SIG-M5 treated with dmso at 0.1 percent for 504 hours (cell line): ENCODE data around the gene RNGTT.
A peak's percentile ranks its signal among the peaks of the same experiment; 100 is the strongest.
"Not testable (repeated sequence)": the region's sequence is repeated elsewhere in the genome, so short reads cannot be mapped to it uniquely, and the experiment has no call there.

Experiments used
- DNase-seq: peaks from one replicate; lab custom pipeline; 2025; ENCODE audit not compliant: unreplicated experiment; lab: John Stamatoyannopoulos, UW

Gene RNGTT

GRCh38 chr6:88972504-88973423 lies 9.3 kb upstream of the RNGTT start:
- DNase-seq, result no peak

GRCh38 chr6:88970301-88970700 lies 6.9 kb upstream of the RNGTT start:
- DNase-seq, result no peak

- not testable (repeated sequence) for DNase-seq
Measured at GRCh38 chr6:88969255-88969654, 5.8 kb upstream of the RNGTT start.

GRCh38 chr6:88967891-88968290 lies 4.5 kb upstream of the RNGTT start:
- no peak for DNase-seq

GRCh38 chr6:88965691-88966090 lies 2.3 kb upstream of the RNGTT start:
- DNase-seq, result no peak

DNA sequence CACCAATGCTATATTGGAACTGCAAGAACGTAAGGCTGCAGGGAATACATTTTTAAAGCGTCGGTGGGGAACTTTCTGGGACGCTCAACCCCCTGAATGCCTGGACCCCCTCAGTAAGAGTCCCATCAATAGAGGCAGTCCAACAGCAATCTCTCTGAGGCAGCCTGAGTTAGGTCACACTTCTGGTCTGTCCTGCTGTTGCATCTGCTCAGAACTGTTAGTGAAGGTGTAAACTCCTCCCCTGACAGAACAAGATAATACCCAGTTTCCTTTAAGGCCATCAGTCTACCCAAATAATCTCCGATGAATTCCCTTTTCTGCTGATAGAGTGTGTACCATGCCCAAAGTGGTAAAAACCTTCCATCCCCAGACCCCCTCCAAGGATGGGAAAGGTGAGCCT lies 1.1 kb upstream of the RNGTT start:
- DNase-seq, result no peak

DNA sequence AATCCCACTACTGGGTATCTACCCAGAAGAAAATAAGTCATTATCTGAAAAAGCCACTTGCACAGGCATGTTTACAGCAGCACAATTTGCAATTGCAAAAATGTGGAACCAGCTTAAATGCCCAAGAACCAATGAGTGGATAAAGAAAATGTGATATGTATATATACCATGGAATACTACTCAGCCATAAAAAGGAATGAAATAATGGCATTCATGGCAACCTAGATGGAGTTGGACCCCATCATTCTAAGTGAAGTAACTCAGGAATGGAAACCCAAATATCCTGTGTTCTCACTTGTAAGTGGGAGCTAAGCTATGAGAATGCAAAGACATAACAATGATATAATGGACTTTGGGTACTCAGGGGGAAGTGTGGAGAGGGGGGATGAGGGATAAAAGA lies 4.6 kb downstream of the RNGTT start:
- DNase-seq, result no peak

DNA sequence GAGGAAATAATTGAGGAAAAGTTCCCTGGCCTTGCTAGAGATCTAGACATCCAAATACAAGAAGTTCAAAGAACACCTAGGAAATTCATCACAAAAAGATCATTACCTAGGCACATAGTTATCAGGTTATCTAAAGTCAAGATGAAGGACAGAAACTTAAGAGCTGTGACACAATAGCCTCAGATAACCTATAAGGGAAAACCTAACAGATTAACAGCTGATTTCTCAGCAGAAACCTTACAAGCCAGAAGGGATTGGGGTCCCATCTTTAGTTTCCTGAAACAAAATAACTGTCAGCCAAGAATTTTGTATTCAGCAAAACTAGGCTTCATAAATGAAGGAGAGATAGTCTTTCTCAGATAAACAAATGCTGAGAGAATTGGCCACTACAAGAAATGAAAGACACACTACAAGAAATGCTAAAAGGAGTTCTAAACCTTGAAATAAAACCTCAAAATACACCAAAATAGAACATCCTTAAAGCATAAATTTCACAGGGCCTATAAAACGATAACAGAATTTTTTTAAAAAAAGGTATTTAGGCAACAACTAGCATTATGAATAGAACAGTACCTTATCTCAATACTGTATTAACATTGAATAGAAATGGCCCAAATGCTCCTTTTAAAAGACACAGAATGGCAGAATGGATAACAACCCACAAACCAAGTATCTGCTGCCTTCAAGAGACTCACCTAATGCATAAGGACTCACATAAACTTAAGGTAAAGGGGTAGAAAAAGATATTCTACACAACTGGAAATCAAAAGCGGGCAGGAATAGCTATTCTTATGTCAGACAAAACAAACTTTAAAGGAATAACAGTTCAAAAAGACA lies 9.7 kb downstream of the RNGTT start:
- no peak for DNase-seq

- no peak for DNase-seq
Measured at GRCh38 chr6:88952065-88952704, 11.2 kb downstream of the RNGTT start.

DNA sequence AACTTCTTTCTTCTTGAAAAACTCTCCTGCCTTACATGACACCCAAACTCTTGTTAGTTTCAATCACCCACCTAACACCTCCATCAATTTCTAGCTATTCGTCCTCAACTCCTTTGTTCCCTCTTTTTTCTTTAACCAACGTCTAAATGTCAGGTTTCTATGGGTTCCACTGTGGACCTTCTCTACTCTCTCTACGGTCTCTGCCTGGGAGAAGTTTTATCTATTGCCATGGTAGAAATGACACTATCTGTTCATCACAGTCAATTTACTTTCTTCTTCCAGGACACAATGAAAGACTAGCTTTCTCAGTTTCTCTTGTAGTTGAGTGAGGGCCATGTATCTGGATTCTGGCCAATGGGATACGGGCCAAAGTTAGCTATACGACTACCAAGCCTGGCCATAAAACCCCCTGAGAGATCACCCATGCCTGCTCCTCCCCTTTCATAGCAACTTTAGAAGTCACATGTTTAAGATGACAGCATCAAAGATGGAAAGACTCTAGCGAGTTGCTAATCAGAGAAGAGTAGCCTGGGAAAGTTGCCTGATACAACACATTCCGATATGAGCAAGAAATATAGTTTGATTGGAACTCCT lies 17.9 kb downstream of the RNGTT start:
- DNase-seq, result no peak

GRCh38 chr6:88933521-88933920 lies 29.9 kb downstream of the RNGTT start:
- DNase-seq, result no peak

DNA sequence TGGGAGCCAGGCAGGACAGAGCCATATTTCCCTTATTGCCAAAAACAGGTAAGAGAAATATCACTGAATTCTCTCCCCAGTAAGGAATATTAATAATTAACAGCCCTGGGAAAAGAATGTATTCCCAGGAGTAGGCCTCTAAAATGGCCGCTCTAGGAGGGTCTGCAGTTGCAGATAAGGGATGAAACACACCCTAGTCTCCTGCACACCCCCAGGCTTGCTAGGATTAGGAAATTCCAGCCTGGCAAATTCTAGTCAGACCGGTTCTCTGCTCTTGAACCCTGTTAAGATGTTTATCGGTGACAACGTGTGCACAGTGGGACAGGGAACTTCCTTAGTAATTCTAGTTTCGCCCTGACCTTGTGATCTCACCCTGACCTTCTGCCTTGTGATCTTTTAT lies 31.4 kb downstream of the RNGTT start:
- not testable (repeated sequence) for DNase-seq

DNA sequence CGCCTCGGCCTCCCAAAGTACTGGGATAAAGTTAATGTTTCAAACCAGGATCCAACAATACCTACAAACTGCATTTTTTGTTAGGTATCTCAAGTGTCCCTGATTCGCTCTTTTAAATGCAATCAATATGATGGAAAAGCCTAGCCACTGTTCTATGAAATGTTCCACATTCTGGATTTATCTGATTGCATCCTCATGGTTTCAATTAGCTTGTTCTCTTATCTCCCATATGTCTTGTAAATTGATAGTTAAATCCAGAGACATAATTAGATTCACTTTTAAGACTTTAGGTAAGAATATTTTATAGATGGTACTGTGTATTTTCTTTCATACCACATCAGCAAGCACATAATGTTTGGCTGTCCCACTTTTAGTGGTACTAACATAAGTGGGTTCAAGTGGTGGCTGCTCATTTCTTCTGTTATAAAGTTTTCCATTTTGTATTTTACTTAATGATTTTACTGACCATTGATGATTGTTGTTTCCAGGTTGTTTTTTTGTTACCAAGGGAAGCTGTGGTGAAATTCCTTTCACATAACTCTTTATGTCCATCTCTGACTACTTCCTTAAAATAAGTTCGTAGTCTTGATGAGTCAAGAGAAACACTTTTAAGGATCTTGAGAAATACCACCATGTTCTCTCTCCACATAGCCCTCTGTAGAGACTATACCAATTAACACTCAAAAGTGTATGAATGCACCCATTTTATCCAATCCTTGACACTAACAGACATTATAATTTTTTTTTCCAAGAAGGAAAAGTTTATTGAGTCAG lies 40.5 kb downstream of the RNGTT start:
- DNase-seq, result peak; percentile 82

DNA sequence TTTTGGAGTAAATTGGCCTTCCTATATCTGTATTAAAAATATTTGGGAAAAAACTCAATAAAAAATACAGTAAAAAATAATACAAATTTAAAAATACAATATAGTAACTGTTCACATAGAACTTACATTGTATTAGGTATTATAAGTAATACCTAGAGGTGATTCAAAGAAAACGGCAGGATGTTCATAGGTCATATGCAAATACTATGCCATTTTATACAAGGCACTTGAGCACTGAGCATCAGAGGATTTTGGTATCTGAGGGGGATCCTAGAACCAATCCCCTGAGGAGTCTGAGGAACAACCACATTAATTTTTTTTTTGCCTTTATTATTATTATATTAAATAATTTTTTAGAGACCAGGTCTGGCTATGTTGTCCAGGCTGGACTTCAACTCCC lies 41.7 kb downstream of the RNGTT start:
- DNase-seq, result no peak

- no peak for DNase-seq
Measured at GRCh38 chr6:88920774-88921733, 42.4 kb downstream of the RNGTT start.

GRCh38 chr6:88920088-88920487 lies 43.3 kb downstream of the RNGTT start:
- DNase-seq, result no peak

DNA sequence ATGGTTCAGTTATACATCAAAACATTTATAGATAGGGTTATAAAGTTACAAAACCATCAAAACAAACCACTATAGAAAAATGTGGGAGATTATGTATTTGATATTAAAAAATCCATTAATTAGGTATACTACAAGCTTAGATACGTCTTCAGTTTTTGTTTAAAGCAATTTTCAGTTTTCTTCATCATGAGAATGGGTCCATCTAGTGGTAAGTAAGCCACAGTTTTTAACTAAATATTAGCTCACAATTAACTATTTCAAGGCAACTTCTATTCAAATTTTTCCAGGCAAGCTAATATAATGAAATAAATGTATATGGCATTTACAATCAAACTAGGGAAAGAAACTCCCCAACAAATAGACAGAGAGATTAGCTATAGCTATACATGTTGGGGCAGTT lies 44.4 kb downstream of the RNGTT start:
- peak; percentile 12 for DNase-seq

DNA sequence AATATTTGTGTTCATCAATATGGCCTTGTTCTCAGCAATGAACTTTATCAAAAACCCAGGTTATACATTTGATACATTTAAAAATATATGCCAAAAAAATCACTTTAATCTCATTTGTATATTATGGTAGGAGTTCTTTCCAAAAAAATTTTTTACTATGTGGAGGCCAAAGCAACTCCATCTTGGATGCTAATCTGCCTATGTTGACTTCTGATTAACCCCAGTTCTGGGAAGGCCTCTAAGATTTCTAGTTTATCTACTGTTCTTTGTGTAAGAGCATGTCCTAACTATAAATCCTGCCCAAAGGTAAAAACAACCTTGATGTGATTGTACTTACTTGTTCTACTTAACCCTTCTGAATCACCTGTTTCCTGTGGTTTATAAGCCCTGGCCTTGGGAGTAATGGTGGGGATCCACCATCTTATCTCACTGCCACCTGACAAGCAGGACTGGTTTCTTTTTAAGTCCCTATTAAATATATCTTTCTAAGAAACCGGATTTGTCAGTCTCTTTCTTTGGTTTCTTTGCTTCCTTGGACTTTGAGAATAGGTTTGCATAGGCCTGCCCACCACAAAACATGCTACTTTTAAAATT lies 46.7 kb downstream of the RNGTT start:
- DNase-seq, result no peak
